Liver (tissue), 9 donors: ENCODE measurements around the gene LRRC30. TPM values are rescaled to one million over a fixed set of nuclear protein-coding genes. Genes with fewer than 3 reads are reported as not detected.

Source experiments
- DNase-seq: peaks from one replicate; pipeline ENCODE4 v3.0.0-alpha.2; 2017; ENCODE audit warnings: low spot score
- H3K27ac ChIP-seq, 2 donors: one replicate each; pipeline ENCODE4 v1.7.0; 2013; ENCODE audit warnings: inconsistent platforms in 2 of 2, low read length in 2 of 2, control low read depth in 1 of 2, low read depth in 1 of 2, mild to moderate bottlenecking in 1 of 2
- H3K27me3 ChIP-seq, 4 donors: one replicate each; pipeline versions ENCODE4 v1.6.1 to v1.7.0; 2013; ENCODE audit warnings: low read length in 3 of 4, inconsistent platforms in 1 of 4, mild to moderate bottlenecking in 1 of 4, moderate library complexity in 1 of 4; ENCODE audit not compliant: control insufficient read depth in 4 of 4, insufficient read depth in 4 of 4
- H3K36me3 ChIP-seq, 4 donors: one replicate each; pipeline versions ENCODE4 v1.6.1 to v1.7.0; 2013; ENCODE audit warnings: low read length in 3 of 4, mild to moderate bottlenecking in 3 of 4, low read depth in 1 of 4, moderate library complexity in 1 of 4; ENCODE audit not compliant: control insufficient read depth in 4 of 4, insufficient read depth in 3 of 4
- H3K4me1 ChIP-seq, 4 donors: one replicate each; pipeline versions ENCODE4 v1.6.1 to v1.7.0; 2013; ENCODE audit warnings: low read length in 3 of 4, mild to moderate bottlenecking in 3 of 4, moderate library complexity in 1 of 4; ENCODE audit not compliant: control insufficient read depth in 4 of 4, insufficient read depth in 4 of 4
- H3K4me3 ChIP-seq, 3 donors: one replicate each; pipeline versions ENCODE4 v1.6.1 to v1.7.0; 2013; ENCODE audit warnings: low read length in 3 of 3, control low read depth in 1 of 3, low read depth in 1 of 3, mild to moderate bottlenecking in 1 of 3
- H3K9ac ChIP-seq, 2 donors: one replicate each; pipeline ENCODE4 v1.7.0; 2013; ENCODE audit warnings: low read length in 2 of 2, mild to moderate bottlenecking in 2 of 2, moderate library complexity in 2 of 2, control low read depth in 1 of 2, low read depth in 1 of 2
- H3K9me3 ChIP-seq, 4 donors: one replicate each; pipeline versions ENCODE4 v1.6.1 to v1.7.0; 2013; ENCODE audit warnings: low read length in 3 of 4; ENCODE audit not compliant: control insufficient read depth in 4 of 4
- EGR1 ChIP-seq, 2 donors: IDR thresholded peaks; 2 replicates each; pipeline ENCODE4 v1.6.1; 2016 to 2018; ENCODE audit warnings: antibody characterized with exemption in 2 of 2, low read depth in 2 of 2
- FOXA1 ChIP-seq: IDR thresholded peaks from 2 replicates; pipeline ENCODE4 v1.6.1; 2016; ENCODE audit warnings: antibody characterized with exemption
- FOXA2 ChIP-seq: IDR thresholded peaks from 2 replicates; pipeline ENCODE4 v1.6.1; 2016; ENCODE audit warnings: antibody characterized with exemption
- GABPA ChIP-seq, 2 donors: IDR thresholded peaks in 1 of 2; conservative IDR thresholded peaks in 1 of 2; 2 replicates each; pipeline ENCODE4 v1.6.1; 2016; ENCODE audit warnings: antibody characterized with exemption in 2 of 2, mild to moderate bottlenecking in 1 of 2, moderate library complexity in 1 of 2
- HNF4A ChIP-seq, 2 donors: conservative IDR thresholded peaks; 2 replicates each; pipeline ENCODE4 v1.6.1; 2016; ENCODE audit warnings: antibody characterized with exemption in 2 of 2, mild to moderate bottlenecking in 2 of 2
- HNF4G ChIP-seq: IDR thresholded peaks from 2 replicates; pipeline ENCODE4 v1.6.1; 2016; ENCODE audit warnings: antibody characterized with exemption
- JUND ChIP-seq, 2 donors: IDR thresholded peaks; 2 replicates each; pipeline ENCODE4 v1.6.1; 2016; ENCODE audit warnings: antibody characterized with exemption in 2 of 2
- MAX ChIP-seq: IDR thresholded peaks from 2 replicates; pipeline ENCODE4 v1.6.1; 2016; ENCODE audit warnings: antibody characterized with exemption
- NR2F2 ChIP-seq: IDR thresholded peaks from 2 replicates; pipeline ENCODE4 v1.6.1; 2016; ENCODE audit warnings: antibody characterized with exemption
- RAD21 ChIP-seq, 2 donors: IDR thresholded peaks; 2 replicates each; pipeline ENCODE4 v1.6.1; 2016; ENCODE audit warnings: antibody characterized with exemption in 2 of 2, mild to moderate bottlenecking in 2 of 2
- RXRA ChIP-seq, 2 donors: IDR thresholded peaks; 2 replicates each; pipeline ENCODE4 v1.6.1; 2017 to 2018; ENCODE audit warnings: antibody characterized with exemption in 2 of 2, mild to moderate bottlenecking in 1 of 2
- SP1 ChIP-seq: IDR thresholded peaks from 2 replicates; pipeline ENCODE4 v1.6.1; 2018; ENCODE audit warnings: antibody characterized with exemption, mild to moderate bottlenecking
- TAF1 ChIP-seq: conservative IDR thresholded peaks from 2 replicates; pipeline ENCODE4 v1.6.1; 2016; ENCODE audit warnings: antibody characterized with exemption, mild to moderate bottlenecking
- YY1 ChIP-seq: IDR thresholded peaks from 2 replicates; pipeline ENCODE4 v1.6.1; 2016; ENCODE audit warnings: antibody characterized with exemption, mild to moderate bottlenecking
- WGBS: extraction: QIAGEN DNeasy Blood & Tissue Kit; methylation state at CpG from one replicate; pipeline ENCODE4 v1.1.7; 2013; 5-methylcytosine and 5-hydroxymethylcytosine counted together
- polyA plus RNA-seq, 2 donors: library from polyadenylated mRNA; stranded (reverse) in 1 of 2; unstranded in 1 of 2; fragments of 200-250 nt in 1 of 2; fragments of >200 nt in 1 of 2; fragmentation: Nextera tagmentation in 1 of 2; extraction: Ambion mirVana in 1 of 2; gene quantifications; one replicate each; pipeline versions ENCODE4 v1.2.1 to v1.2.3, GENCODE V29; 2013 to 2015
- total RNA-seq, 2 donors: library from RNA; depleted of rRNA; stranded (reverse); fragments of >200 nt; gene quantifications; one replicate each; pipeline ENCODE4 v1.2.3, GENCODE V29; 2014
- TF ChIP-seq, protein P1 (sequence below): IDR thresholded peaks from 2 replicates; pipeline ENCODE4 v1.6.1; 2016; ENCODE audit warnings: antibody characterized with exemption, mild to moderate bottlenecking
- TF ChIP-seq, protein P2 (sequence below): IDR thresholded peaks from 2 replicates; pipeline ENCODE4 v1.6.1; 2016; ENCODE audit warnings: antibody characterized with exemption
- TF ChIP-seq, protein P3 (sequence below): IDR thresholded peaks from 2 replicates; pipeline ENCODE4 v1.6.1; 2016; ENCODE audit warnings: antibody characterized with exemption
- TF ChIP-seq, protein P4 (sequence below): fragments of 150-350 bp; IDR thresholded peaks from 2 replicates; pipeline ENCODE4 v1.5.1; 2017; ENCODE audit warnings: improper control_type of control experiment, low read depth, low read length; ENCODE audit not compliant: missing input control
- donor health status: healthy.
- donor health status: healthy.
- donor health status: healthy.
- donor health status: healthy.
- donor health status: healthy.

The LRRC30 gene
- total and polyA plus RNA-seq, 4 donors, result not detected

GRCh38 chr18:7198326-7198725, 32.6 kb upstream of the LRRC30 start:
- Histone ChIP-seq H3K9ac (no peak overlapping the region), H3K4me1 (no peaks in the 10 kb centered on the region), H3K4me3 (no peak overlapping the region), H3K27ac (no peak overlapping the region), H3K36me3 (no peaks in the 10 kb centered on the region), H3K9me3 (no peaks in the 10 kb centered on the region), H3K27me3 (peaks cover 0 to 3% (median 0%) of the 10 kb centered on the region in 4 donors)
- TF ChIP-seq SP1, result no peak
- TF ChIP-seq, protein P1, sequence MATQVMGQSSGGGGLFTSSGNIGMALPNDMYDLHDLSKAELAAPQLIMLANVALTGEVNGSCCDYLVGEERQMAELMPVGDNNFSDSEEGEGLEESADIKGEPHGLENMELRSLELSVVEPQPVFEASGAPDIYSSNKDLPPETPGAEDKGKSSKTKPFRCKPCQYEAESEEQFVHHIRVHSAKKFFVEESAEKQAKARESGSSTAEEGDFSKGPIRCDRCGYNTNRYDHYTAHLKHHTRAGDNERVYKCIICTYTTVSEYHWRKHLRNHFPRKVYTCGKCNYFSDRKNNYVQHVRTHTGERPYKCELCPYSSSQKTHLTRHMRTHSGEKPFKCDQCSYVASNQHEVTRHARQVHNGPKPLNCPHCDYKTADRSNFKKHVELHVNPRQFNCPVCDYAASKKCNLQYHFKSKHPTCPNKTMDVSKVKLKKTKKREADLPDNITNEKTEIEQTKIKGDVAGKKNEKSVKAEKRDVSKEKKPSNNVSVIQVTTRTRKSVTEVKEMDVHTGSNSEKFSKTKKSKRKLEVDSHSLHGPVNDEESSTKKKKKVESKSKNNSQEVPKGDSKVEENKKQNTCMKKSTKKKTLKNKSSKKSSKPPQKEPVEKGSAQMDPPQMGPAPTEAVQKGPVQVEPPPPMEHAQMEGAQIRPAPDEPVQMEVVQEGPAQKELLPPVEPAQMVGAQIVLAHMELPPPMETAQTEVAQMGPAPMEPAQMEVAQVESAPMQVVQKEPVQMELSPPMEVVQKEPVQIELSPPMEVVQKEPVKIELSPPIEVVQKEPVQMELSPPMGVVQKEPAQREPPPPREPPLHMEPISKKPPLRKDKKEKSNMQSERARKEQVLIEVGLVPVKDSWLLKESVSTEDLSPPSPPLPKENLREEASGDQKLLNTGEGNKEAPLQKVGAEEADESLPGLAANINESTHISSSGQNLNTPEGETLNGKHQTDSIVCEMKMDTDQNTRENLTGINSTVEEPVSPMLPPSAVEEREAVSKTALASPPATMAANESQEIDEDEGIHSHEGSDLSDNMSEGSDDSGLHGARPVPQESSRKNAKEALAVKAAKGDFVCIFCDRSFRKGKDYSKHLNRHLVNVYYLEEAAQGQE, result no peak
- TF ChIP-seq TAF1, result no peak
- DNase-seq, result no peak
- WGBS, result 36% methylated on average over 3 of the region's 3 CpGs

DNA sequence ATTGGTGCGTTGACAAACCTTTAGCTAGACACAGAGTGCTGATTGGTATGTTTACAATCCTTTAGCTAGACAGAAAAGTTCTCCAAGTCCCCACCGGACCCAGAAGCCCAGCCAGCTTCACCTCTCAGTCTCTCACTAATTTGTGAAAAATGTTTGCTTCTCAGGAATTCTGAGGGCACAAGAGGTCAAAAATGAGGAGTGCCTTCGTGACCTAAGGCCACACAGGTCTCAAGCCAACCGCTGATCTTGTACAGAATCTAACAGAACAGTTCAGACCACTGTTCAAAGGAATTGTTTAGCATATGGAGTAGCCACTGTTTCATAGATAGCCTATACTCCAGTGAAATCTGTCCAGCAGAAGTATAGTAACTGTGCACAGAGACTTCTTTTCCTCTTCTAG, 29.8 kb upstream of the LRRC30 start:
- Histone ChIP-seq H3K4me1 (no peaks in the 10 kb centered on the region), H3K27me3 (peaks cover 0 to 3% (median 0%) of the 10 kb centered on the region in 4 donors), H3K4me3 (no peak overlapping the region), H3K27ac (no peak overlapping the region), H3K9ac (no peak overlapping the region), H3K36me3 (no peaks in the 10 kb centered on the region), H3K9me3 (no peaks in the 10 kb centered on the region)
- TF ChIP-seq JUND (IDR thresholded peaks at IDR 0.05) (no peak), FOXA2 (no peak), YY1 (no peak), MAX (no peak), RXRA (IDR thresholded peaks at IDR 0.05) (no peak), FOXA1 (no peak), RAD21 (IDR thresholded peaks at IDR 0.05) (no peak), HNF4A (conservative IDR thresholded peaks at IDR 0.05) (no peak), TAF1 (no peak), EGR1 (IDR thresholded peaks at IDR 0.05; ENCODE audit: low read depth in 2 of 2) (no peak), HNF4G (no peak), NR2F2 (no peak), SP1 (no peak), GABPA (IDR thresholded peaks at IDR 0.05 in 1 of 2, conservative IDR thresholded peaks at IDR 0.05 in 1 of 2) (no peak)
- TF ChIP-seq, protein P2, sequence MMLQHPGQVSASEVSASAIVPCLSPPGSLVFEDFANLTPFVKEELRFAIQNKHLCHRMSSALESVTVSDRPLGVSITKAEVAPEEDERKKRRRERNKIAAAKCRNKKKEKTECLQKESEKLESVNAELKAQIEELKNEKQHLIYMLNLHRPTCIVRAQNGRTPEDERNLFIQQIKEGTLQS, result no peak
- TF ChIP-seq, protein P3, sequence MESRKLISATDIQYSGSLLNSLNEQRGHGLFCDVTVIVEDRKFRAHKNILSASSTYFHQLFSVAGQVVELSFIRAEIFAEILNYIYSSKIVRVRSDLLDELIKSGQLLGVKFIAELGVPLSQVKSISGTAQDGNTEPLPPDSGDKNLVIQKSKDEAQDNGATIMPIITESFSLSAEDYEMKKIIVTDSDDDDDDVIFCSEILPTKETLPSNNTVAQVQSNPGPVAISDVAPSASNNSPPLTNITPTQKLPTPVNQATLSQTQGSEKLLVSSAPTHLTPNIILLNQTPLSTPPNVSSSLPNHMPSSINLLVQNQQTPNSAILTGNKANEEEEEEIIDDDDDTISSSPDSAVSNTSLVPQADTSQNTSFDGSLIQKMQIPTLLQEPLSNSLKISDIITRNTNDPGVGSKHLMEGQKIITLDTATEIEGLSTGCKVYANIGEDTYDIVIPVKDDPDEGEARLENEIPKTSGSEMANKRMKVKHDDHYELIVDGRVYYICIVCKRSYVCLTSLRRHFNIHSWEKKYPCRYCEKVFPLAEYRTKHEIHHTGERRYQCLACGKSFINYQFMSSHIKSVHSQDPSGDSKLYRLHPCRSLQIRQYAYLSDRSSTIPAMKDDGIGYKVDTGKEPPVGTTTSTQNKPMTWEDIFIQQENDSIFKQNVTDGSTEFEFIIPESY, result no peak
- TF ChIP-seq, protein P4, sequence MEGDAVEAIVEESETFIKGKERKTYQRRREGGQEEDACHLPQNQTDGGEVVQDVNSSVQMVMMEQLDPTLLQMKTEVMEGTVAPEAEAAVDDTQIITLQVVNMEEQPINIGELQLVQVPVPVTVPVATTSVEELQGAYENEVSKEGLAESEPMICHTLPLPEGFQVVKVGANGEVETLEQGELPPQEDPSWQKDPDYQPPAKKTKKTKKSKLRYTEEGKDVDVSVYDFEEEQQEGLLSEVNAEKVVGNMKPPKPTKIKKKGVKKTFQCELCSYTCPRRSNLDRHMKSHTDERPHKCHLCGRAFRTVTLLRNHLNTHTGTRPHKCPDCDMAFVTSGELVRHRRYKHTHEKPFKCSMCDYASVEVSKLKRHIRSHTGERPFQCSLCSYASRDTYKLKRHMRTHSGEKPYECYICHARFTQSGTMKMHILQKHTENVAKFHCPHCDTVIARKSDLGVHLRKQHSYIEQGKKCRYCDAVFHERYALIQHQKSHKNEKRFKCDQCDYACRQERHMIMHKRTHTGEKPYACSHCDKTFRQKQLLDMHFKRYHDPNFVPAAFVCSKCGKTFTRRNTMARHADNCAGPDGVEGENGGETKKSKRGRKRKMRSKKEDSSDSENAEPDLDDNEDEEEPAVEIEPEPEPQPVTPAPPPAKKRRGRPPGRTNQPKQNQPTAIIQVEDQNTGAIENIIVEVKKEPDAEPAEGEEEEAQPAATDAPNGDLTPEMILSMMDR, result no peak
- TF ChIP-seq, protein P1, result no peak
- no peak for DNase-seq
- WGBS, result 86% methylated on average over 4 of the region's 4 CpGs
